Activated naive CD8-positive, alpha-beta T cell treated with anti-CD3 and anti-CD28 coated beads for 36 hours (primary cell): ENCODE measurements around the gene ARHGAP36. TPM values are rescaled to one million over a fixed set of nuclear protein-coding genes. Genes with fewer than 3 reads are reported as not detected.

ENCODE experiments used
- total RNA-seq, 2 experiments: library from RNA; stranded (reverse); gene quantifications; one replicate each; pipeline ENCODE4 v1.2.3, GENCODE V29; 2021

The ARHGAP36 gene
- total RNA-seq, 2 experiments from 2014 or later = not detected

Other genes with a start within 250 kb of the ARHGAP36 start
- 10 to 100 TPM; 13.0 to 13.3 TPM for gene ENOX2, start 155.1 kb upstream of the ARHGAP36 start, total RNA-seq
- gene IGSF1, start 231.0 kb downstream of the ARHGAP36 start, total RNA-seq = not detected